Iris pigment epithelial cell (primary cell): ENCODE data around the gene CYTH3.
A peak's percentile ranks its signal among the peaks of the same experiment; 100 is the strongest.
"Not testable (repeated sequence)": the region's sequence is repeated elsewhere in the genome, so short reads cannot be mapped to it uniquely, and the experiment has no call there.

Experiments used
- DNase-seq: peaks from one replicate; pipeline ENCODE4 v3.0.0-alpha.2; 2011; ENCODE audit warnings: low read depth

The CYTH3 gene

DNA sequence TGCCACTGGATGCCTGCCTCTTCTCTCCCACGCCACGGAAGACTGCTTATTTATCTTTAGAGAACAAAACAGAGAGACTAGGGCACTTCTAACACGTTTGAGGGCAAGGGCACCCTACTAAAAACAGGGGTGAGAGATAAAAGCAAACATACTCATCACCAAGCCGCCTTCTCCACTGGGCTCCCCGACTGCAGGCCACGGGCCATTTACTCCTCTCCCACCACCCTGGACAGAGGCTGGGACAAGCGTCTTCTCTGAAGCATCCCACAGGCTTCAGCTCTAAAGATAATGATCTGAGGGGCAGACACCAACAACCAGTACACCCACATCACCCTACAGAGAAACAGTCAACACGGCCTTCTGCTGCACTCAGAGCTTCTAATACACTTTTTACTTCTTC is 78.7 kb downstream of the CYTH3 start:
- no peak for DNase-seq

DNA sequence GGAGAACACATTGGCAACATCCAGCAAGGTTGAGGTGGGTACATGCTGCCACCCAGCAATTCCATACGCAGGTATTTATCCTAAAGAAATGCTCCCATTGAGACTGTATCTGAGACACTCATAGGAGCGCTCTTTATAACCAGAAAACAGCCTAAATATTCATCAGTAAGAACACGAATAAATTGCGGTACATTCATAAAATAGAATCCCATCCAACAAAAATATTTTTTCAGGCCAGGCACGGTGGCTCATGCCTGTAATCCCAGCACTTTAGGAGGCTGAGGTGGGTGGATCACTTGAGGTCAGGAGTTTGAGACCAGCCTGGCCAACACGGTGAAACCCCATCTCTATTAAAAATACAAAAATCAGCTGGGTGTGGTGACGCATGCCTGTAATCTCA is 81.9 kb downstream of the CYTH3 start:
- DNase-seq: not testable (repeated sequence)

DNA sequence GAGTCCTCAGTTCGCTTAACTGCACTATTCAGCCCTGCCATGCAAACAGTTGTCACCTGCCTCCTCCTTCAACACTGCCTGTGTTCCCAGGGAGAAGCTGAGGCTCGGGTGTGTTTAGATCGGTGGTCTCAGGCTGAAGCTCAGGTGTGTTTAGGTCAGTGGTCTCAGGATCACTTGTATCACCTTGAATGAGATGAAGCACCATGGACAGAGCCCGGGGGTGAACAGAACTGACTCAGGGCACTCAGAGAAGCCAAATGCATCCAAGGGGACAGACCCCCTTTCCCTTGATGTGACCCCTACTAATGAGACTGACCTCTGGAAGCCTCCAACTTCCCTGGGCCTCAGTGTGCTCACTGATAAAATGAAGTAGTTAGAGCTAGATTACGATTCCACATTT is 84.0 kb downstream of the CYTH3 start:
- DNase-seq: no peak

DNA sequence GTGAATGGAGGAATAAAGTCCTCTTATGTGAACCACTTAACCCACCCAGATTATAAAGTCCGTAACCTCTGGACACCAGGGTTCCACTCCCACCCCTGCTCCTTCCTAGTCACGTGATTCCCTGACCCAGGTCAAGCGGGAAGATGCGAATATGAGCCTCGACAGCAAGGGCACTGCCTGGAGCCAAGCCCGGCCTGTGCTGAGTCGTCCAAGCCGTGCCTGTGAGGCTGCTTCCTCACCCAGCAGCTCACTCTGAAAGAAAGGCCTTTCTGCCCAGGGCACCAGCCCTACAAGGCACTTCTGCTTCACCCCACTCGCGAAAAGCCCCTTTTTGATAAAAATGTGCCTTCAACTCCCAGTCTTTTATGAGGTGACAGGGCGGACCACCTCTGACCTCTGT is 85.8 kb downstream of the CYTH3 start:
- DNase-seq: no peak

DNA sequence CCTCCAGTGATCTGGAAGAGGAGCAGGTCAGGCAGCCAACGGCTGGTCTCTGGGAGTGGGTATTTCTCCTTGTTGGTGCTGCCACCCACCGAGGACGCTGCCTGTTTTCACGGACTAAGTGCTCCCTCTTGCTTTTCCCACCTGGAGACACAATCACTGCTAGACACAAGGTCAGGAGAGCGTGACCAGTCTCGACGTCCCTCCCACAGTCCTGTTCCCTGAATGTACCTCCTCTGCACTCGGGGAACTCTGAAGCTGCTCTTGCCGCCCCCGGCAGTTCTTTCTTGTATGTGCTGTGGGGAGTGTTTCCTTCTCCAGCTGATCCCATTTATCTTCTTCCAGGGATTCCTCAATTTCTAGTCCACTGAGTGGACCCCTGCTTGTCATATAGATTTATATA is 89.4 kb downstream of the CYTH3 start:
- no peak for DNase-seq

DNA sequence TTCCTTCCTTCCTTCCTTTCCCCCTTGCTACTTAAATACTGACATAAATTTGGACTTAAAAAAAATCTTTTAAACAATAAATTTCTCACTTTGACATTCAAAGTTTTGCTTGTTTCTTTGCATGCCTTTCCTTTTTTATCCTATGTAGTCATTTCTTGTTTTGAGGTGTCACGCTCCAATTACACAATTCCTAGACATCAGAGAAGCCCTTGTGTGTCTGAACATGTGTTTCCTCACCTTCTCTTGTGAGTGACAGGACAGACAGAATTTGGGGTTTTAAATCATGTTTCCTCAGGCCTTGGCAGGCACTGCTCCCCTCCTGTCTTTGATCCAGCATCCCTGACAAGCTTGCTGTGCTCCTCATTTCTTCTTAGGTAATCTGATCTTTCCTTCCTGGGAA is 91.3 kb downstream of the CYTH3 start:
- DNase-seq: no peak

DNA sequence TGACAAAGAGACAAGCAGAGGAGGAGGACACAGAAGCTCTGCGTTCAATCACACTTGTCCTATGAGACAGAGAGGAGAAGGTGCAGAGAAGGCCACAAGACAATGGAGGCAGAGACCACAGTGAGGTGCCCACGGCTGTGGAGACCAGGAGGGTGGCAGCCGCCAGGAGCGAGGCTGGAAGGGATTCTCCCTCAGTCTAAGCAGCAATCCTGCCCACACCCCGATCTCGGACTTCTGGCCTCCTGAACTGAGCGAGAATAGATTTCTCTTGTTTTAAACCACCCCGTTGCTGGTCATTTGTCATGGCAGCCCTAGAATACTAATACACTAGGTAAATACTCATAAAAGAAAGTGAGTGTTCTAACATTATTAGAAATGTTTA is 92.1 kb downstream of the CYTH3 start:
- DNase-seq: no peak

DNA sequence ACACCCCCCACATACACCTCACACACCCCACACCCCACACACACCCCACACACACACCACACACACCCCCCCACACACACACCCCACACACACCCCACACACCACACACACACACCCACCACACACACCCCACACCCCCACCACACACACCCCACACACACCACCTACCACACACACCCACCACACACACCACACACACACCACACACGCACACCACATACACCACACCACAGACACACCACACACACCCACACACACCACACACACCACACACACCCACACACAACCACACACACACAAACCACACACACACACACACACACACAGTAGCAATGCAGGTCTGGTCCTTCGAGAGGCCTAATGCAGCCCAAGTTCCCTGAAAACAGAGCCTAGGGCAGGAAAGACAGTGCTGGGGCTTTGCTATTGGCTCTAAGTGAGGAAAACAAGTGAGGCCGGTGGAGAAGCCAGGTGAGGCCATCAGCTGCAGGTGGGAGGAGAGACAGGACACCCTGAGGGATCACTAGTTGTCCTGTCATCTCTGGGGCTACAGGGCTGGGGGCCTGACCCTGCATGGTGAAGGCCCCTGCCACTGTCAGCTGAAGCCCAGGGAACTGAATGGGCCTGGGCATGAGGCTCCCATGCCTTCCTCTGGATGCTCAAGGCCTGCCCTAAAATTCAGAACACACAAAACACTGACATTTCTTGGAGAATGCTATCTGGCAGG is 92.6 kb downstream of the CYTH3 start:
- no peak for DNase-seq

DNA sequence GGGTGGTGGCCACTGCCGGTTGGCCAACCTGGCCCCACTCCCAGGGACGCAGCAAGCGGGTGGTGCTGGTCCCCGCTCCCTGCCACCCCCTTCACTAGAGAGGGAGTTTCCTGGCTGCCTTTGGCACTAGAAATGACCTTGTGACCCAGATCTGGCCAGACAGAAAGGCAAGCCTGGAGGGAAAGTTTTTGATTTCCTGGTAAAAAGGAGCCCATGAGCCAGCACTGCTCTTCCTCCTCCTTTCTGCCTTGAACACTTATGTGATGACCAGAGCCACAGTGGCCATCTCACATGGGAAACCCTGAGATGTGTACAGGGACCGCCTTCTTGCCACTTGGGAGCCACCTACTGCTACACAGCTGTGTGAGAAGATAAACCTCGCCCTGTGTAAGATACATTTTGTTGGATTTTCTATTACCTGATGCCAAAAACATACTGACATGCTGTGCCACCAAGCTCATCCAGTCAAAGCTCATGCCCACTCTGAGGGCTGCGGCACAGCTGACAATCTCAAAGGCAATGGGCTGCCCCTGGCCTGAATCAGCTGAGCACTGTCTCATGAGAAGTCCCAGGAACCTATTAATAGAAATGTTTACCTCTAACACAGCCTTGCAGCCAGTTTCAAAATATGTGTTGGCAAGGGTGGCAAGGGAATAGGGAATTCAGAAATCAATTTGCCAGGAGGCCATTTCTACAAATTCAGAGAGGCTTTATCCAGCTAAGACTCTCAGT is 94.0 kb downstream of the CYTH3 start:
- DNase-seq: no peak

DNA sequence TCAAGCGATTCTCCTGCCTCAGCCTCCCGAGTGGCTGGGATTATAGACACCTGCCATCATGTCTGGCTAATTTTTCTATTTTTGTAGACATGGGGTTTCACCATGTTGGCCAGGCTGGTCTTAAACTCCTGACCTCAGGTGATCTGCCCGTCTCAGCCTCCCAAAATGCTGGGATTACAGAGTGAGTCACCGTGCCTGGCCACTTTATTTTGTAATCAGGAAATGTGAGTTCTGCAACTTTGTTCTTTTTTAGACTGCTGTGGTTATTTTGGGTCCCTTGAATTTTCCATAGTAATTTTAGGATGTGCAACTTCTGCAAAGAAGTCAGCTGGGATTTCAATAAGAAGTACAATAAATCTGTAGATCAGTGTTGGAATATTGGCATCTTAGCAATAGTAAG is 96.8 kb downstream of the CYTH3 start:
- DNase-seq: peak; percentile 73

DNA sequence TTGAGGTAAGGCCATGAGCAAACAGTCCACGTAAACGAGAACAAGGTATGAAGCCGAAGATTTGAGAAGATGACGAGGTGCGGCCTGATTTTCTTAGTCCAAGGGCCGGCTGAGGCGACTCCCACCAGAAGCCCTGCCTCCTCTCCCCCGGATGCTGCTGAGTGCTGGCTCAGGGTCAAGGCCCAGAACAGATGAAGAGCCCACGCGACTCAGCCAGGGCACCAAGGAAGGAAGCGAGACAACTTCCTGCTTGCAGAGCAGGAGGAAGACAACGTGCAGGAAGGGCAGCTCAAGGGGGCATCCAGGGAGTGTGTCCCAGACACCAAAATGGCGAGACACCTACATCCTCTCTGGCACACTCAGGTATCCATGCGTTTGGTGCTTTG is 99.5 kb downstream of the CYTH3 start:
- DNase-seq: no peak

DNA sequence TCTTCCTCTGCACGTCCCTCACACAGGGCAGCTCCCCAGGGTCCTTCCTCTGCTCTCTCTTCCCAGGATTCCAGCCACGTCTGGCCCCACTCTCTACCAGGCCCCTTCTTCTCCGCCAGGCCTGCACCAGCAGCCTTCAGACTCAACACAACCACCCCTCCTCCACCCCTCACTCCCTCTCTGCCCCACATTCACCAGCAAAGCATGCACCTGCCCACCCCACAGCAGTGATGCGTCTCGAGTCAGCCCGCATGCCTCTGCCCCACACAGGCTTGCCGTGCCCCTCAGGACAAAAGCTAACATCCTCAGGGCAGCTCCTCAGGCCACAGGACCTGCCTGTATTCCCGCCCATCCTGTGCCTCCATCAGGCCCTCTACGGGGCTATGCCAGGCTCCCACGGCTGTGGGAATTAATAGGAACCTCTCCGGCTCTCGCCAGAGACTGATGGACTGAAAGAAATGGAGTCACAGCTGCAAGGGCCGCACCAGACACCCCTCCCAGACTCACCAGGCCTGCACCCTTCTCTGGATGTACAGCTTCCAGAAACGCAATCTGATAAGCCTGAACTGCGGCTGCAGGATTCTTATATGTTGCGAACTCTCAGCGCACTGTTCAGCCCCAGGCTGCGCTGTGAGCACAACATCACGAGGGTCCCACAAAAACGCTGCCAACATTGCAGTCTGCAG is 100.1 kb downstream of the CYTH3 start:
- DNase-seq: no peak

DNA sequence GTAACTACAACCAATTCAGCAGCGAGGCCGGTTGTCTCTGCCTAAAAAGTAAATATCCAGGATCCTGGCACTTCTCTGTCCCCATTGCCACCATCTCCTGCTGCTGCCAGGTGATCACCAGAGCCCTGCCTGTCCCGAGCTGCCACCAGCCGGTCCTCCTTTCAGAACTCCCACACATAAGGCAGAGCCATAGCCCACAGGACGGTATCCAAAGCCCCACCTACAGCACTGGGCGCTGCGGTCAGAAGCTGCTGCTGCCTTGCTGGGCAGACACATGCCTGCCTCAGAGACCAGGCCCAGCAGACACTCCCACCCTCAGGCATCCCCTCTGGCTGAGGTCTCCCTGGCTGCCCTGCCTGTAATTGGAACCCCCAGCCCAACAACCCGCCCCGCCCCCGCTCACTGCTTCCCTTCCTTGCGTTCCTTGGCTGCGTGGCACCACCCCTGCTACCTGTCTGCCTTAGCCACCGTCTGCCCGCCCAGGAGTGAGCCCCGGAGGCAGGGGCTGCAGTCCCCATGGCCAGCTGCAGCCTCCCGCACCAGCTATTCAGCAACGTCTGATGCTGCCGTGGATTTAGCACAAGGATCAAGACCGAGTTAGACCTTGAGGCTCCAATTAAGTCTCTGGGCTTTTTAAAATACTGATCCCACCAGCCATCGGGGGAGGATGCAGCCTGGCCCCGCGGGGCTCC is 100.7 kb downstream of the CYTH3 start:
- DNase-seq: no peak

DNA sequence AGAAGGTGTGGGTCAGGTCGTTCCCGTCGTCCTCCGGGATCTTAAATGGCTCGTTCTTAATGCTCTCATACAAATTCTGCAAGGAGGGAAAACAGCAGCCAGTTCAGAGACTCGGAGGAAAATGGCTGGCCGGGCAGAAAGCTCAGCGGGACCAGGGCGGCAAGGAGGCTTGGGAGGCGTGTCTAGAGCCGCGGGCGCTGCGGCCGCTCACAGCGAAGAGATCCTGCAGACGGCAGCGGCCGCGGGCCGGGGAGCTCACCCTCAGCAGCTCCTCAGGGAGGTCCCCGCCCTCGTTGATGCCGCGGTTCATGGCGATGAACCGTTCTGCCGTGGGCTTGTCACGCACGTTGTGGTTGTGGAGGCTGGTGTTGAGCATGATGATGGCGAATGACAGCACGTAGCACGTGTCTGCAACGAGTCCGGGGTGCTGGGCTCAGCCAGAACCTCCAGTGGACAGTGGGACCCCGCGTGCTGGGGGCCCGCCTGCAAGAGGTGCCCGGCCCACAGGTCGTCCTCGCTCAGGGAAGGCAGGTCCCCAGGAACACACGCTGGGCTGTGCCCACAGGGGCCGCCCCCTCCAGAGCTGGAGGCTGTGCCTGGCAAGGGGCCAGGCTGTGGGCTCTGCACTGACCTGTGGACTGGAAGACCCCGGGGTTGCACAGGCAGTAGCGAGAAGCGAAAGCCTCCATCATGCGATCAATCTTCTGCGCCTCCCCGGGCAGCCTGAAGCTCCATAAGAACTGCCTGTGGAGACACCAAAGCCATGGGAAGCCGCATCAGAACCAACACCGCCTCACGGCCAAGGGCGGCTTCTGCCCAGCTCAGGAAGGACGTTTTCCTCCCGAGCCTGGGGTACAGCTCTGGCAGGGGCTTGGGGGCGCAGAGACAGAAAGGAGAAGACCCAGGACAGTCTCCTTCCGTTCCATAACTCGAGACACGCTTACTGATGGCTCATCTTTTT is 101.6 kb downstream of the CYTH3 start:
- no peak for DNase-seq

DNA sequence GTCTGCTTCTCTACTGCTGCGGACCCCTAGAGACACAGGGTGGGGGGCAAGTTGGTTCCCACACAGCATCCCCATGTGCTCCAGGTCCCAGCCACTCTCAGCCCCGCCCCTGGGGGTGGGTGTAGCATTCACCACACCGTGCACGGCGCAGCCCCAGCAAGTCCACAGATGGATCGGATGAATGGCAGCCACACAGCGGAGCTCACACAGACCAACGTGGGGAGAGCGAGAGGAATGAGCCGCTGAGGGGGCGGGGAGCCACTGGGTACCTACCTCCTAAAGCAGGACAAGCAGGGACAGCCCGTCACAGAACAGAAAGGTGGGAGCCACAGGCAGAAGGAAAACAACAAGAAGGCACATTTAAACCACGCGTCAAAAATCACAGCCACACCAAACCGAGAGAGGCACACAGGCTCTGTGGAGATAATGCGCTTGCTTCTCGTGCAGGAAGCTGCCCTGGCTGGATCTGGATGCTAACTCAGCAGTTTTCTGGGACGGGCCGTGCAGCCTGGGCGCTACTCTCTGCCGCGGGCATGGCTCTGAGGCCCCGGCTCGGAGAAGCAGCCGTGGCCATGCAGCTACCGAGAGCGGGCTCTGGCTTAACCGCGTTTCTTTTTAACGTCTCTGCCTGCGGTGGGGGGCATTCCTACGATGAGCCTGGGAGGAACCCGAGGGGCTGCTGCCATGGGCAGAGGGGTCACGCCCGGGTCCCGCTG is 102.5 kb downstream of the CYTH3 start:
- no peak for DNase-seq

DNA sequence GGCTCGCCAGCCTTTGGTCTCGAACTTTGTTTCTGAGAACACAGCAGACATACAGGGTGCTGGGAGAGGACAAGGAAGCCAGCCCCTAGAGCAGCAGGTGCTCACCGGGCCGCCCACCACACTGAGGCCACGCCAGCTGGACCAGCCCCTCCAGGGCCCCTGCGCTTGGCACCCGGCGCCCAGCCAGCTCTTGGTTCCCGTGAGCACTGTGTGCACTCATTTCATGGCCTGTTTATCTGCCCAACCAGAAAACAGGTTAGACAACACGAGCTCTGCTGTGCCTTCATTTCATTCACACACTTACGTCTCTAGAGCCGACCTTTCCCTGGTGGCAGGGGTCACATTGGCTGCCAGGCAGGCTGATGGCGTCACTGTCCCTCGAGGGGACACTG is 104.0 kb downstream of the CYTH3 start:
- DNase-seq: no peak

DNA sequence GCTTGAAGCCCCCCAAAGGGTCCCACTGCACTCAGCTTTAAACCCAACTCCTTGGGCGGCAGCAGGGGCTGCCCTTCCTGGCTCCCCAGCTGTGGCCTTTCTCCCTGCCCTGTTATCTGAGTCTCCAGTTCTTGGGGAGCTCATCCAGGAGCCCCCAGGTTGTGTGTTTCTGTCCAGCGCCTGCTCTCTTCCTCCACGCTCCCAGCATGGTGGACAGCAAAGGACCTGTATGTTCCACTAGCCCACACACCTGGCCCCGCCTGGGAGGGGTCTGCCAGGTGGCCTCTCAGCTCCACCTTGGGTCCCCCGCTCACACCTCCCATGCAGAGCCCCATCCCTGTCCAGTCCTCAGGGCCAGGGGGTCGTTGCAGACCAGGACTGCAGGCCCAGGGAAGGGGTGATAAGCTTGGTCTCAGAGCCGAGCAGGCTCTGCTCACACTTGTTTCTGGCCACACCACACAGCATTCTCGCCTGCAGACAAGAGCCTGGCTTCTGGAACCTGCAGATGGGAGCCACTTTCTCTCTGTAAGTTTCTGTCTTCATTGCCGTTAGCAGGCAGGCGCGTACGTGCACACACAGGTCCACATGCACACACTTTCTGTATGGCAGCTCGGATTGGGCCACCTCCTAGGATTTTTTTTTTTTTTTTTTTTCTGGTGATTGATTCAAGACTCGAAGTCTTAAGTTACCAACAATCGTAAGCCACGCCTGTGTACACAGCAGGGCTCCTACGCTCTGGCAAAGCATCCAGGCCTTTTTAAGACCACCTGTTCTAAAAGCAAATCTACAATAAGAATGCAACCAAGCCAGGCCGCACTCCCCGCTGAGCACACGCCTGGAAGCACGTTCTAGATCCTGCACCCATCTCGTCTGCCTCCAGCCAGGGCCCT is 104.6 kb downstream of the CYTH3 start:
- DNase-seq: no peak

DNA sequence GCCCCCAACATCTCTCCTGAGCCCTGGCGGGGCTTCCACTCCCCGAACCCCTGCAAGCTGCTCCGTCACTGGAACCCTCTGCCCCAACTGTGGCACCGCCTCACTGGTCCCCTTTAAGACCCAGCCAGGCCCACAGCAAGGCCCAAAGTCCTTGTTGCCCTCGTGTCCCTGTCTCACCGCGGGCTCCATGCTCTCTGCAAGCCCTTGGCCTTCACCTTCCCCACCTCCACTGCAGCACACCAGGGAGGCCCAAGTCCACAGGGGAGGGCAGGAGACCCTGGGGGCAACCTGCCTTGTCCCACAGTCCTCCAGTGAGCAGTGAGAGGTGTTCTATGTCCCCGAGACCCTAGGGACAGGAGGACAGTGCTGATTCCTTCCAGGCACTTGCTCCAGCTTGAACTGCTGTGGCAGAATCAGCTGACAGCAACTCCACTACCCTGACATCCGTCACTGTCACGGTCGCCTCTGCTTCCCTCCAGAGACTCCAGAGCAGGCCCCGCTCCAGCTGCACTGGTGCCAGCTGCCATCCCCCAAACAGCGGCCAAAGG is 105.3 kb downstream of the CYTH3 start:
- no peak for DNase-seq

DNA sequence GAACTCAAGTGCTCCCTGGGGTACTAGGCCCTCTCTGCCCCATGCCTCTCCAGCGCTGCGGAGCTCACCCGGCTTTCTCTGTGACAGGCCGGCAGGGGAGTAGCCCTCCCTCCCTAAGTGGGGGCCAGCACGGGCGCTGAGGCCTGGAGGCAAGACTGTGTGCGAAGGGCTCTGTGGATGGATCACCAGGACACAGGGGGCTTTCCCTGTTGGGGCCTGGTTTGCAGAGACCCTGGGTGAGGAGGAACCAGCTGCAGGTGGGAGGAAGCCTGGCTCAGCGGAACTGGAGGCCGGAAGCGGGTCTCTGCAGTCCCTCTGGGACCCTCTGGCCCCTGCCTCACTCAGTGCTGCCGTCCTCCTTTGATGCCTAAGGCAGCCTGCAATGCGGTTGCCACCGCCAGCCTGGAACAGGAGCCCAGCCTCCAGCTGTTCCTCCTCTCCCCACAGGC is 106.0 kb downstream of the CYTH3 start:
- no peak for DNase-seq
